ENCODE data around the gene CYTH3. TPM values are rescaled to one million over a fixed set of nuclear protein-coding genes. Genes with fewer than 3 reads are reported as not detected.

Gene CYTH3
- total RNA-seq, 1 donor from 2014 or later, result 31.1 TPM

DNA sequence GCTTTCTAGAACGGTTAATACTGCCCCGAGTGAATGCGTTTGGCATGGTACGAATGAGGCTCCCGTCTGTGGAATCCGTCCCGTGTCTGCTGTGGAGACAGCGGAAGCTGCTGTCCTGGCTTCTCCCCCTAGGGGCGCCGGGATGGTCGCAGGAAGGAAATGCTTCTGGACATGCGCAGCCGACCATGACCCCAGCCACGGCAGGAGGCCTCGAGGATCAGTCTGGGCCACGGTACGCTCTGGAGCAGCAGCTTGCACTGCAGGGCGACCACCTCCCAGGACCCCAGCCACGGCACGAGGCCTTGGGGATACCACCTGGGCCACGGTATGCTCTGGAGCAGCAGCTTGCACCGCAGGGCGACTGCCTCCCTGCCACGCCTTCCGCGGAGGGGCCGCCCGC is 107.9 kb downstream of the CYTH3 start:
- Mint-ChIP-seq H3K27me3 (no peaks in the 10 kb centered on the region), H3K4me1 (ENCODE audit: unreplicated experiment) (peaks cover 42% of the 10 kb centered on the region), H3K27ac (no peak overlapping the region), H3K36me3 (peaks cover 15% of the 10 kb centered on the region), H3K9me3 (no peaks in the 10 kb centered on the region), H3K4me3 (no peak overlapping the region)
- TF ChIP-seq, protein P1, sequence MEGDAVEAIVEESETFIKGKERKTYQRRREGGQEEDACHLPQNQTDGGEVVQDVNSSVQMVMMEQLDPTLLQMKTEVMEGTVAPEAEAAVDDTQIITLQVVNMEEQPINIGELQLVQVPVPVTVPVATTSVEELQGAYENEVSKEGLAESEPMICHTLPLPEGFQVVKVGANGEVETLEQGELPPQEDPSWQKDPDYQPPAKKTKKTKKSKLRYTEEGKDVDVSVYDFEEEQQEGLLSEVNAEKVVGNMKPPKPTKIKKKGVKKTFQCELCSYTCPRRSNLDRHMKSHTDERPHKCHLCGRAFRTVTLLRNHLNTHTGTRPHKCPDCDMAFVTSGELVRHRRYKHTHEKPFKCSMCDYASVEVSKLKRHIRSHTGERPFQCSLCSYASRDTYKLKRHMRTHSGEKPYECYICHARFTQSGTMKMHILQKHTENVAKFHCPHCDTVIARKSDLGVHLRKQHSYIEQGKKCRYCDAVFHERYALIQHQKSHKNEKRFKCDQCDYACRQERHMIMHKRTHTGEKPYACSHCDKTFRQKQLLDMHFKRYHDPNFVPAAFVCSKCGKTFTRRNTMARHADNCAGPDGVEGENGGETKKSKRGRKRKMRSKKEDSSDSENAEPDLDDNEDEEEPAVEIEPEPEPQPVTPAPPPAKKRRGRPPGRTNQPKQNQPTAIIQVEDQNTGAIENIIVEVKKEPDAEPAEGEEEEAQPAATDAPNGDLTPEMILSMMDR (conservative IDR thresholded peaks at IDR 0.05), result peak; percentile 63
- peak; percentile 68 for DNase-seq (ENCODE audit: extremely low spot score, unreplicated experiment)

DNA sequence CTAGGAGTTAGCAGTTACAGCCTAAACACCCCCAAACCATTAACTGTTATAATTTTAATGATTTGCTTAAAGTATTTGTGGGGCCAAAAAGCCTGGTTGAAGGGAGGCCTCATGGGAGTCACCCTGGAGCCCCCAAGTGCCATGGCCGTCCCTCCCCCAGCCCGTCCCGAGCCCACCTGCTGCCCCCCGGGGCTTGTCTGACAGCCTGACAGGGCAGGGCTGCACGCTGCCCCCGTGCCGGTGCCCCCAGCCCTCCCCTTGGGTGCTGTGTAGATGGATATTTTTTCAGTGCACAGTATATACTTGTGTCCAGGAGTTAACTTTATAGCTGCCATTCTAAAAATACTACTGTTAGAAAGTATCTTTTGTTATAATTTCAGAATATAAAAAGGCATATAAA is 108.4 kb downstream of the CYTH3 start:
- Mint-ChIP-seq H3K4me1 (ENCODE audit: unreplicated experiment) (peaks cover 42% of the 10 kb centered on the region), H3K27me3 (no peaks in the 10 kb centered on the region), H3K9me3 (no peaks in the 10 kb centered on the region), H3K36me3 (peaks cover 20% of the 10 kb centered on the region), H3K4me3 (no peak overlapping the region), H3K27ac (no peak overlapping the region)
- TF ChIP-seq, protein P1 (conservative IDR thresholded peaks at IDR 0.05), result no peak
- peak; percentile 59 for DNase-seq (ENCODE audit: extremely low spot score, unreplicated experiment)

DNA sequence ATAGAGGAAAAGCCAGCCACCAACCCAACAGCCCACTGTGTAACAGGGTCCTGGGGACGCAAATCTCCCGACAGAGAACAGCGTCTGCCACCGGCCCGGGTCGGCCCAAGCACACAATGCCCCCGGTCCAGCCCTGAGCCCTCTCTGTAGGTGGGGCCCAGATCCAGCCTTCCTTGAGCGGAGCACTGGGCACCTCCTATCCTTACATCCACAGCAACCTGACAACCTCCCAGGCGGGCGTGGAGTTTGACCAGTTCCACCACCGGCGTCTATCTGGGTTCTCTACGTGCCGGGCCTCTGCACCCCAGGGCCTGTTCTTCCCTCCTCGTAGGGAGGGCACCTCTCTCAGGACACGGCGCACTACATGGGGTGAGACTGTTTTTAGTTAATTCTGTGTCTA is 109.0 kb downstream of the CYTH3 start:
- Mint-ChIP-seq H3K36me3 (peaks cover 21% of the 10 kb centered on the region), H3K27me3 (no peaks in the 10 kb centered on the region), H3K27ac (no peak overlapping the region), H3K4me3 (no peak overlapping the region), H3K4me1 (ENCODE audit: unreplicated experiment) (peaks cover 37% of the 10 kb centered on the region), H3K9me3 (no peaks in the 10 kb centered on the region)
- peak; percentile 61 for DNase-seq (ENCODE audit: extremely low spot score, unreplicated experiment)
- TF ChIP-seq, protein P1 (conservative IDR thresholded peaks at IDR 0.05), result no peak

DNA sequence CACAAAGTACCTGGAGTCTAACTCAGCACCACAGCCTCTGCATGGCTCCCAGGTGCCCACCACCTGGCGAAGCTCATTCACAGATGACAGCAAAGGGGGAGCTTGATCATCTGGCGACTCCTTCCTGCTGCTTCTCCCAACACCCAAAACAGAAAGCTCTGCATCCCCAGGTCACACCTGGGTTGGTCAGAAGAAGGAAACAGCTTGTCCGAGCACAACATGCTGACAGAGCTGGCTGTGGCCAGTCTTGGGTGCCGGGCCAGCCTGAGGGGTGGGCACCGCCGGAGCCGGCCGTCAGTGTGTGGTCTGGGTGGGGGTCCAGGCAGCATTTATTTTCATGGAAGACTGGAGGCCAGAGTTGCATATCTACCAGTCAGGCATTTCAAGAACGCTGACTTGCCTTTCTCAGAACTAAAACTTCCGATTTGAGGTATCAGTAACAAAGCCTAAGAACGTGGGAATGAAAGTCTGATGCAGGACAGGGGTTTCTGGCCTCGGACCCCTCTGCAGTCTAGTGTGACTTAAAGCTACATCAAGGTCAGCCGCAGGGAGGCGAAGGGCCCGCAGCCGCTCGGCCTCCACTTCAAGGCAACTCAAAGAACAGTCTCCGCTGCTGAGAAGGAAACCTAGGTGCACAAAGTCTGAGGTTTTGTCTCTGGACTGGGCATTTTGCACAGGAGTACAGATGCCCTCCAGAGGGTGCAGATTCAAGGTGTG is 109.6 kb downstream of the CYTH3 start:
- TF ChIP-seq, protein P1 (conservative IDR thresholded peaks at IDR 0.05), result no peak
- H3K27ac Mint-ChIP-seq, result no peak overlapping the region
- no peaks in the 10 kb centered on the region for H3K9me3 Mint-ChIP-seq
- H3K27me3 Mint-ChIP-seq, result no peaks in the 10 kb centered on the region
- H3K4me3 Mint-ChIP-seq, result no peak overlapping the region
- peaks cover 32% of the 10 kb centered on the region for H3K4me1 Mint-ChIP-seq (ENCODE audit: unreplicated experiment)
- H3K36me3 Mint-ChIP-seq, result peaks cover 21% of the 10 kb centered on the region
- peak; percentile 59 for DNase-seq (ENCODE audit: extremely low spot score, unreplicated experiment)

DNA sequence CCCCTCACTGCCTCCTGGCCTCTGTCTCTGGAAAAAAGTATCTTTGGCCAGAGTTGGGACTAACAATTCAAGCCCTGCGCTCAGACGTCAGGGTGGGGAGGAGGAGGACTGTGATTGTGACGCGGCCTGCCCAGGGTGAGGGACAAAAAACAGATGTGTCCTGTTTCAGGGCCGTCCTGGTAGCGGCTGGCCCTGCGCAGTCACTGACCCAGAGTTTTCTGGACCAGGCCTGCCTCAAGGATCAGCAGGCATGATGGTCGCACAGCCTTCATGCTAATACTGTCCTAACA is 110.1 kb downstream of the CYTH3 start:
- Mint-ChIP-seq H3K4me3 (no peak overlapping the region), H3K27me3 (no peaks in the 10 kb centered on the region), H3K4me1 (ENCODE audit: unreplicated experiment) (peaks cover 28% of the 10 kb centered on the region), H3K27ac (no peak overlapping the region), H3K9me3 (no peaks in the 10 kb centered on the region), H3K36me3 (peaks cover 24% of the 10 kb centered on the region)
- DNase-seq (ENCODE audit: extremely low spot score, unreplicated experiment), result peak; percentile 58
- TF ChIP-seq, protein P1 (conservative IDR thresholded peaks at IDR 0.05), result no peak
